K562 (cell line): ENCODE data around the gene HPDL.

Source experiments
- CTCF ChIP-seq, 3 experiments: IDR thresholded peaks in 2 of 3; conservative IDR thresholded peaks in 1 of 3; 2 replicates each; pipeline ENCODE4 v1.5.1; 2011 to 2012; ENCODE audit warnings: low read length in 3 of 3, mild to moderate bottlenecking in 3 of 3, control low read depth in 2 of 3, improper control_type of control experiment in 1 of 3, inconsistent platforms in 1 of 3, low read depth in 1 of 3, mixed read lengths in 1 of 3, moderate library complexity in 1 of 3; ENCODE audit not compliant: insufficient read depth in 2 of 3
- HIVEP1 ChIP-seq: fragments of 250-450 bp; sonication (Bioruptor Pico); IDR thresholded peaks from 2 replicates; pipeline ENCODE4 v1.4.0; 2020; ENCODE audit warnings: mild to moderate bottlenecking
- TARDBP ChIP-seq: fragments of 450-650 bp; IDR thresholded peaks from 2 replicates; pipeline ENCODE4 v1.6.1; 2016

DNA sequence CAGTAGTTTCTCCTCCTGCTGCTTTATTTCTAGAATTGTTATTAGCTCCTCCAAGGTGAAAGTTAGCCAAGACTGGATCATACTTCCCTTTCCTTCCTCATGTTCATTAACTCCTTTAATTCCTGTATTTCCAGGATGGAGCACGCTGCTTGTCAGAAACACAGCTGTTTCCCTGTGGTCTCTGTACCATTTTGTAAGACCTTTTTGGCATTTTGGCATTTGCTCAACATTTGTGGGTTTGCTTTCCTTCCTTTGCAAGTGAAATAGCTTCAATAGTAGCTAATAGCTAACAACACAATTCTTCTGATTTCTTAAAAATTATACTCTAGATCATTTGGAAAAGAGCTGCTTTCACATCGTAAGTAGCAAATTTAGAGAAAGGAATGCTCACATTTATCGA lies 44.3 kb upstream of the HPDL start:
- TF ChIP-seq TARDBP (no peak), HIVEP1 (CRISPR knock-in tag) (no peak), CTCF (IDR thresholded peaks at IDR 0.05 in 2 of 3, conservative IDR thresholded peaks at IDR 0.05 in 1 of 3; ENCODE audit: insufficient read depth in 2 of 3, low read depth in 1 of 3, low read length in 3 of 3) (no peak)
